Testis (tissue), 2 donors: Measurements from ENCODE around the gene CAPN7.

Experiments used
- CTCF ChIP-seq, 3 experiments: fragments of 450-650 bp in 2 of 3; fragments of 200-600 bp in 1 of 3; sonication (generic) in 1 of 3; IDR thresholded peaks; one replicate each; pipeline ENCODE4 v1.5.1; 2016 to 2019; ENCODE audit warnings: antibody characterized with exemption in 3 of 3, mild to moderate bottlenecking in 2 of 3, moderate library complexity in 1 of 3
- POLR2A ChIP-seq: fragments of 450-650 bp; IDR thresholded peaks from one replicate; pipeline ENCODE4 v1.6.1; 2017; ENCODE audit warnings: antibody characterized with exemption, mild to moderate bottlenecking, moderate library complexity

GRCh38 chr3:15183011-15183410 is 23.0 kb upstream of the CAPN7 start:
- TF ChIP-seq CTCF (IDR thresholded peaks at IDR 0.05) (no peak), POLR2A (no peak)
